Measurements from ENCODE around the gene MOB2. TPM values are rescaled to one million over a fixed set of nuclear protein-coding genes. Genes with fewer than 3 reads are reported as not detected.

The MOB2 gene
- total and polyA plus RNA-seq, 4 donors: 31.6 to 45.2 (median 36.4) TPM

- Histone ChIP-seq H3K27me3 (ENCODE audit: control insufficient read depth in 3 of 3, insufficient read depth in 3 of 3, low read length in 2 of 3) (no peaks in the 10 kb centered on the region), H3K27ac (ENCODE audit: low read depth in 1 of 2, low read length in 1 of 2) (no peak overlapping the region), H3K4me3 (no peak overlapping the region), H3K36me3 (ENCODE audit: control insufficient read depth in 4 of 4, insufficient read depth in 4 of 4, low read length in 4 of 4) (peaks cover 8 to 65% (median 17%) of the 10 kb centered on the region in 4 donors), H3K9ac (ENCODE audit: insufficient read depth in 1 of 2, low read length in 2 of 2) (no peak overlapping the region), H3K9me3 (ENCODE audit: control insufficient read depth in 4 of 4, insufficient read depth in 3 of 4, low read length in 3 of 4) (no peaks in the 10 kb centered on the region), H3K4me1 (ENCODE audit: control insufficient read depth in 5 of 5, insufficient read depth in 5 of 5, low read length in 5 of 5) (no peaks in the 10 kb centered on the region)
- TF ChIP-seq, protein P1, sequence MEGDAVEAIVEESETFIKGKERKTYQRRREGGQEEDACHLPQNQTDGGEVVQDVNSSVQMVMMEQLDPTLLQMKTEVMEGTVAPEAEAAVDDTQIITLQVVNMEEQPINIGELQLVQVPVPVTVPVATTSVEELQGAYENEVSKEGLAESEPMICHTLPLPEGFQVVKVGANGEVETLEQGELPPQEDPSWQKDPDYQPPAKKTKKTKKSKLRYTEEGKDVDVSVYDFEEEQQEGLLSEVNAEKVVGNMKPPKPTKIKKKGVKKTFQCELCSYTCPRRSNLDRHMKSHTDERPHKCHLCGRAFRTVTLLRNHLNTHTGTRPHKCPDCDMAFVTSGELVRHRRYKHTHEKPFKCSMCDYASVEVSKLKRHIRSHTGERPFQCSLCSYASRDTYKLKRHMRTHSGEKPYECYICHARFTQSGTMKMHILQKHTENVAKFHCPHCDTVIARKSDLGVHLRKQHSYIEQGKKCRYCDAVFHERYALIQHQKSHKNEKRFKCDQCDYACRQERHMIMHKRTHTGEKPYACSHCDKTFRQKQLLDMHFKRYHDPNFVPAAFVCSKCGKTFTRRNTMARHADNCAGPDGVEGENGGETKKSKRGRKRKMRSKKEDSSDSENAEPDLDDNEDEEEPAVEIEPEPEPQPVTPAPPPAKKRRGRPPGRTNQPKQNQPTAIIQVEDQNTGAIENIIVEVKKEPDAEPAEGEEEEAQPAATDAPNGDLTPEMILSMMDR (IDR thresholded peaks at IDR 0.05; ENCODE audit: control extremely low read depth, extremely low read depth): no peak
- WGBS, 2 donors: 95 to 96% methylated on average over 22 of the region's 22 CpGs
- ATAC-seq (ENCODE audit: insufficient read depth, low FRiP score) (no peak), DNase-seq (no peak)
Measured at GRCh38 chr11:1473786-1474185, 12.8 kb downstream of the MOB2 start.

GRCh38 chr11:1473011-1473628, 13.5 kb downstream of the MOB2 start:
- H3K9me3 ChIP-seq (ENCODE audit: control insufficient read depth in 4 of 4, insufficient read depth in 3 of 4, low read length in 3 of 4): no peaks in the 10 kb centered on the region
- ATAC-seq (ENCODE audit: insufficient read depth, low FRiP score) (no peak), DNase-seq (no peak)
- no peak overlapping the region for H3K4me3 ChIP-seq
- TF ChIP-seq, protein P1 (IDR thresholded peaks at IDR 0.05; ENCODE audit: control extremely low read depth, extremely low read depth): no peak
- no peaks in the 10 kb centered on the region for H3K27me3 ChIP-seq (ENCODE audit: control insufficient read depth in 3 of 3, insufficient read depth in 3 of 3, low read length in 2 of 3)
- H3K36me3 ChIP-seq (ENCODE audit: control insufficient read depth in 4 of 4, insufficient read depth in 4 of 4, low read length in 4 of 4): peaks cover 8 to 66% (median 17%) of the 10 kb centered on the region in 4 donors
- H3K9ac ChIP-seq (ENCODE audit: insufficient read depth in 1 of 2, low read length in 2 of 2): no peak overlapping the region
- no peaks in the 10 kb centered on the region for H3K4me1 ChIP-seq (ENCODE audit: control insufficient read depth in 5 of 5, insufficient read depth in 5 of 5, low read length in 5 of 5)
- WGBS, 2 donors: 97 to 98% methylated on average over 12 of the region's 12 CpGs
- no peak overlapping the region for H3K27ac ChIP-seq (ENCODE audit: low read depth in 1 of 2, low read length in 1 of 2)

DNA sequence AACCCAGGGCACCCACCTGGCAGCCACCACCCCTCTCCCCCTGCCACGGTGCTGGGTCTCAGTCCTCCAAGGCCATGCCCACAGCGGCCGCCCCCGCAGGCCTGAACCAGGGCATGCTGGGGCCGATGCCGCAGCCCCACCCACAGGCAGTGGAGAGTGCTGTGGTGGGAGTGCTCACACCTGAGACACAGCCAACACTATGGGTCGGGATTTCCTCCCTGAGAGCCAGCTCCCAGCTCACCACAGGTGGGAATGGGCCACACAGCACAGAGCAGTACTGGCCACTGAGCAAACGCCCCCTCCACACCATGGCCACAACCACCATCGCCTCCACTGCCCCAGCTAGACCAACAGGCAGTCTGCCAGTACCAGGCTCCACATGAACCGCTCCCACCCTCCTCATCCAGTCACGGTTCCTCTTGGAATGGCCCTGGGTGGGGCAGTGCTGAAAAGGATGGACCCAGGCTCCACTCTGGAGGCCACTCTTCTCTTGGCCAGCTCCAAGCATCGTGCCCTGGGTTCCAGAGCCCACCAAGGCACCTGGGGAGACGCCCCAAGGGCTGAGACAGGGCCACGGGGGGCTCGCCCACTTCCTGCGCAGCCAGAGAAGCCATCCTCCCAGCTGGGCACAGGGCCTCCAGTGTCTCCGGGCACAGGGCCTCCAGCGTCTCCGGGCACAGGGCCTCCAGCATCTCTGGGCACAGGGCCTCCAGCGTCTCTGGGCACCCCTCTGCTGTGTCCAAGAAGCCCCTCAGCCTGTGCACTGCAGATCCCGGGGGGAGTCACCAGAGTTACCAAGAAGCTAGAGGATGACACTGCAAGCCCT, 14.2 kb downstream of the MOB2 start:
- Histone ChIP-seq H3K9me3 (ENCODE audit: control insufficient read depth in 4 of 4, insufficient read depth in 3 of 4, low read length in 3 of 4) (no peaks in the 10 kb centered on the region), H3K36me3 (ENCODE audit: control insufficient read depth in 4 of 4, insufficient read depth in 4 of 4, low read length in 4 of 4) (peaks cover 8 to 66% (median 14%) of the 10 kb centered on the region in 4 donors), H3K4me3 (no peak overlapping the region), H3K4me1 (ENCODE audit: control insufficient read depth in 5 of 5, insufficient read depth in 5 of 5, low read length in 5 of 5) (no peaks in the 10 kb centered on the region), H3K27ac (ENCODE audit: low read depth in 1 of 2, low read length in 1 of 2) (no peak overlapping the region), H3K27me3 (ENCODE audit: control insufficient read depth in 3 of 3, insufficient read depth in 3 of 3, low read length in 2 of 3) (no peaks in the 10 kb centered on the region), H3K9ac (ENCODE audit: insufficient read depth in 1 of 2, low read length in 2 of 2) (no peak overlapping the region)
- TF ChIP-seq, protein P1 (IDR thresholded peaks at IDR 0.05; ENCODE audit: control extremely low read depth, extremely low read depth): no peak
- ATAC-seq (ENCODE audit: insufficient read depth, low FRiP score): no peak
- DNase-seq: no peak
- 92 to 96% methylated on average over 21 of the region's 21 CpGs for WGBS, 2 donors
